ENCODE results near the gene DCAF6.

DCAF6 gene

GRCh38 chr1:167973832-167974231 lies 37.3 kb downstream of the DCAF6 start:
- DNase-seq, result no peak

GRCh38 chr1:167974698-167975097 lies 38.2 kb downstream of the DCAF6 start:
- no peak for DNase-seq

GRCh38 chr1:167977245-167977644 lies 40.8 kb downstream of the DCAF6 start:
- DNase-seq, result no peak

GRCh38 chr1:167981933-167982332 lies 45.5 kb downstream of the DCAF6 start:
- DNase-seq, result no peak

- no peak for DNase-seq
Observed at GRCh38 chr1:167983797-167984420, 47.4 kb downstream of the DCAF6 start.

- DNase-seq, result no peak
Observed at GRCh38 chr1:167984886-167985489, 48.5 kb downstream of the DCAF6 start.

- no peak for DNase-seq
Observed at GRCh38 chr1:167987174-167987573, 50.7 kb downstream of the DCAF6 start.

- DNase-seq, result no peak
Observed at GRCh38 chr1:167991546-167991945, 55.1 kb downstream of the DCAF6 start.

GRCh38 chr1:167993720-167994119 lies 57.2 kb downstream of the DCAF6 start:
- DNase-seq, result no peak

GRCh38 chr1:167994560-167994959 lies 58.1 kb downstream of the DCAF6 start:
- DNase-seq, result no peak

- DNase-seq, result no peak
Observed at GRCh38 chr1:167995038-167995437, 58.6 kb downstream of the DCAF6 start.

GRCh38 chr1:167996266-167996665 lies 59.8 kb downstream of the DCAF6 start:
- DNase-seq, result no peak

GRCh38 chr1:167997037-167997575 lies 60.6 kb downstream of the DCAF6 start:
- DNase-seq, result no peak

- DNase-seq, result no peak
Observed at GRCh38 chr1:167999877-168000276, 63.4 kb downstream of the DCAF6 start.

- DNase-seq, result no peak
Observed at GRCh38 chr1:168000656-168001055, 64.2 kb downstream of the DCAF6 start.

GRCh38 chr1:168001213-168001612 lies 64.7 kb downstream of the DCAF6 start:
- DNase-seq, result no peak

GRCh38 chr1:168004531-168004930 lies 68.0 kb downstream of the DCAF6 start:
- no peak for DNase-seq

GRCh38 chr1:168005529-168005928 lies 69.0 kb downstream of the DCAF6 start:
- DNase-seq, result no peak

- DNase-seq, result no peak
Observed at GRCh38 chr1:168007691-168008090, 71.2 kb downstream of the DCAF6 start.

GRCh38 chr1:168008595-168008994 lies 72.1 kb downstream of the DCAF6 start:
- DNase-seq, result no peak

- DNase-seq, result no peak
Observed at GRCh38 chr1:168009322-168009721, 72.8 kb downstream of the DCAF6 start.

- DNase-seq, result no peak
Observed at GRCh38 chr1:168019407-168019806, 82.9 kb downstream of the DCAF6 start.

GRCh38 chr1:168031198-168031597 lies 94.7 kb downstream of the DCAF6 start:
- no peak for DNase-seq

GRCh38 chr1:168031627-168032026 lies 95.1 kb downstream of the DCAF6 start:
- DNase-seq, result no peak

- DNase-seq, result no peak
Observed at GRCh38 chr1:168032029-168032428, 95.5 kb downstream of the DCAF6 start.
